Fibroblast of skin of abdomen (primary cell): ENCODE results near the gene SWSAP1. TPM values are rescaled to one million over a fixed set of nuclear protein-coding genes. Genes with fewer than 3 reads are reported as not detected.
A peak's percentile ranks its signal among the peaks of the same experiment; 100 is the strongest.
"Not testable (repeated sequence)": the region's sequence is repeated elsewhere in the genome, so short reads cannot be mapped to it uniquely, and the experiment has no call there.

ENCODE experiments used
- DNase-seq: peaks from one replicate; pipeline ENCODE4 v3.0.0-alpha.2; 2013
- polyA plus RNA-seq, 2 experiments: library from polyadenylated mRNA; unstranded; fragments of 120-200 nt; gene quantifications; one replicate each; pipeline ENCODE4 v1.2.1, GENCODE V29; 2013; ENCODE audit not compliant: insufficient read length in 2 of 2

Gene SWSAP1
- polyA plus RNA-seq (2013, experiment 1 of 2; ENCODE audit: insufficient read length) = 1.3 TPM
- 1.1 TPM for polyA plus RNA-seq (2013, experiment 2 of 2; ENCODE audit: insufficient read length)

GRCh38 chr19:11374433-11375142 is at the start of gene SWSAP1:
Gene SWSAP1, plus strand, starts transcription at chr19:11374666. Its CDS starts 15 bp downstream, at chr19:11374681.
- peak; percentile 99 for DNase-seq

- no peak for DNase-seq
Observed at GRCh38 chr19:11324748-11325389, 49.6 kb upstream of the SWSAP1 start.

- no peak for DNase-seq
Observed at GRCh38 chr19:11325544-11325943, 48.9 kb upstream of the SWSAP1 start.

- DNase-seq = no peak
Observed at GRCh38 chr19:11330127-11330526, 44.3 kb upstream of the SWSAP1 start.

GRCh38 chr19:11331502-11331901 is 43.0 kb upstream of the SWSAP1 start:
- no peak for DNase-seq

- no peak for DNase-seq
Observed at GRCh38 chr19:11332822-11333221, 41.6 kb upstream of the SWSAP1 start.

- DNase-seq = not testable (repeated sequence)
Observed at GRCh38 chr19:11333838-11334237, 40.6 kb upstream of the SWSAP1 start.

GRCh38 chr19:11335449-11336146 is 38.9 kb upstream of the SWSAP1 start:
- no peak for DNase-seq

- no peak for DNase-seq
Observed at GRCh38 chr19:11337080-11337479, 37.4 kb upstream of the SWSAP1 start.

- no peak for DNase-seq
Observed at GRCh38 chr19:11338121-11338520, 36.3 kb upstream of the SWSAP1 start.

GRCh38 chr19:11338569-11339253 is 35.8 kb upstream of the SWSAP1 start:
- DNase-seq = no peak

GRCh38 chr19:11339254-11340098 is 35.0 kb upstream of the SWSAP1 start, which contains the start of gene RAB3D:
Gene RAB3D, minus strand, starts transcription at chr19:11339657. Its CDS starts 2,258 bp downstream, at chr19:11337399.
- peak; percentile 86 for DNase-seq

- not testable (repeated sequence) for DNase-seq
Observed at GRCh38 chr19:11340099-11340467, 34.4 kb upstream of the SWSAP1 start.

- no peak for DNase-seq
Observed at GRCh38 chr19:11342429-11342828, 32.0 kb upstream of the SWSAP1 start.

GRCh38 chr19:11345122-11345803 is 29.2 kb upstream of the SWSAP1 start:
- DNase-seq = no peak

GRCh38 chr19:11346104-11346940 is 28.1 kb upstream of the SWSAP1 start, which contains the start of the genes CCDC159 and TMEM205:
Gene CCDC159, plus strand, starts transcription at chr19:11346519. Its CDS starts 88 bp downstream, at chr19:11346607.
Gene TMEM205, minus strand, starts transcription at chr19:11346268. Its CDS starts 649 bp downstream, at chr19:11345619.
- DNase-seq = peak; percentile 99

GRCh38 chr19:11347546-11348039 is 26.9 kb upstream of the SWSAP1 start:
- no peak for DNase-seq

- DNase-seq = no peak
Observed at GRCh38 chr19:11349171-11349570, 25.3 kb upstream of the SWSAP1 start.

- not testable (repeated sequence) for DNase-seq
Observed at GRCh38 chr19:11354102-11354501, 20.4 kb upstream of the SWSAP1 start.
